HG03196 (cell line): Measurements from ENCODE around the gene DCDC2.
"Not testable (repeated sequence)": the region's sequence is repeated elsewhere in the genome, so short reads cannot be mapped to it uniquely, and the experiment has no call there.

Source experiments
- ATAC-seq: cut with Tn5 transposase; IDR thresholded peaks from one replicate; pipeline ENCODE4 v1.9.1; 2021; ENCODE audit not compliant: unreplicated experiment

The DCDC2 gene

GRCh38 chr6:24228681-24229255, 129.1 kb downstream of the DCDC2 start:
- no peak for ATAC-seq

GRCh38 chr6:24228123-24228522, 129.7 kb downstream of the DCDC2 start:
- ATAC-seq, result no peak

GRCh38 chr6:24227556-24227955, 130.3 kb downstream of the DCDC2 start:
- ATAC-seq, result no peak

- ATAC-seq, result no peak
Measured at GRCh38 chr6:24226541-24226940, 131.3 kb downstream of the DCDC2 start.

- no peak for ATAC-seq
Measured at GRCh38 chr6:24225838-24226237, 132.0 kb downstream of the DCDC2 start.

- no peak for ATAC-seq
Measured at GRCh38 chr6:24223115-24223919, 134.5 kb downstream of the DCDC2 start.

- ATAC-seq, result no peak
Measured at GRCh38 chr6:24219670-24220069, 138.2 kb downstream of the DCDC2 start.

GRCh38 chr6:24214984-24215383, 142.9 kb downstream of the DCDC2 start:
- no peak for ATAC-seq

- ATAC-seq, result no peak
Measured at GRCh38 chr6:24207413-24207812, 150.4 kb downstream of the DCDC2 start.

- peak; percentile 51 for ATAC-seq
Measured at GRCh38 chr6:24205020-24205492, 152.8 kb downstream of the DCDC2 start.

GRCh38 chr6:24204113-24204512, 153.7 kb downstream of the DCDC2 start:
- not testable (repeated sequence) for ATAC-seq

- no peak for ATAC-seq
Measured at GRCh38 chr6:24197892-24198291, 160.0 kb downstream of the DCDC2 start.

GRCh38 chr6:24195836-24196597, 161.8 kb downstream of the DCDC2 start:
- no peak for ATAC-seq

GRCh38 chr6:24194978-24195700, 162.7 kb downstream of the DCDC2 start:
- ATAC-seq, result no peak

GRCh38 chr6:24193364-24193763, 164.5 kb downstream of the DCDC2 start:
- no peak for ATAC-seq

- ATAC-seq, result no peak
Measured at GRCh38 chr6:24191346-24191745, 166.5 kb downstream of the DCDC2 start.

GRCh38 chr6:24188578-24189080, 169.2 kb downstream of the DCDC2 start:
- no peak for ATAC-seq

GRCh38 chr6:24187965-24188577, 169.8 kb downstream of the DCDC2 start:
- ATAC-seq, result no peak

- ATAC-seq, result no peak
Measured at GRCh38 chr6:24186349-24186748, 171.5 kb downstream of the DCDC2 start.

GRCh38 chr6:24183584-24183983, 174.3 kb downstream of the DCDC2 start:
- no peak for ATAC-seq
